ENCODE results near the gene AK1.
"Not testable (repeated sequence)": the region's sequence is repeated elsewhere in the genome, so short reads cannot be mapped to it uniquely, and the experiment has no call there.

AK1 gene

DNA sequence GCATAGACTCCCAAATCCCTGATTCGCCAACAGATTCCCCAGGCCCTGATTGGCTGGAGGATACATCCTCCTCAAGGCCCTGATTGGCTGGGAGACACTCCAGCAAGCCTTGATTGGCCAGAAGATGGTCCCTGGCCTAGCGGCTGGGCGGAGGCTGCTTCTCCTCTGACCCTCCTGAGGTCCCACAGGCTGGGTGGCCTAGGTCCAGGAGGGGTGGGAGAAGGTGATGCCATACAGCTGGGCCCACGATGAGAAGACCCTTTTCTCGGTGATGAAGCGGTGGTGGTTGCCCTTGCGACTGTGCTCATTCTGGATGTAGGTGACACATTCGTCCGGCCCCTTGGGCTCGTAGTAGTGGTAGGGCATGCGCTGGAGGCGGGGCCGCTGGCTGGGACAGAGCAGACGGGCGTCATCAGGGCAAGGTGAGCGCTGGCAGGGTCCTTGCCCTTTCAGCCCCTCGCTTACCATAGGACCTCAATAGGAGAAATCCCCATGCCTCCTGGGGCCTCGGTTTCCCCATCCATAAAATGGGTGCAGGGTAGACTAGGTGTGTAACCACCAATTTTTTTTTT lies 9.0 kb upstream of the AK1 start:
- no peak overlapping the region for H3K4me3 ChIP-seq (ENCODE audit: low read depth, low read length)
- DNase-seq (ENCODE audit: low read depth): no peak

DNA sequence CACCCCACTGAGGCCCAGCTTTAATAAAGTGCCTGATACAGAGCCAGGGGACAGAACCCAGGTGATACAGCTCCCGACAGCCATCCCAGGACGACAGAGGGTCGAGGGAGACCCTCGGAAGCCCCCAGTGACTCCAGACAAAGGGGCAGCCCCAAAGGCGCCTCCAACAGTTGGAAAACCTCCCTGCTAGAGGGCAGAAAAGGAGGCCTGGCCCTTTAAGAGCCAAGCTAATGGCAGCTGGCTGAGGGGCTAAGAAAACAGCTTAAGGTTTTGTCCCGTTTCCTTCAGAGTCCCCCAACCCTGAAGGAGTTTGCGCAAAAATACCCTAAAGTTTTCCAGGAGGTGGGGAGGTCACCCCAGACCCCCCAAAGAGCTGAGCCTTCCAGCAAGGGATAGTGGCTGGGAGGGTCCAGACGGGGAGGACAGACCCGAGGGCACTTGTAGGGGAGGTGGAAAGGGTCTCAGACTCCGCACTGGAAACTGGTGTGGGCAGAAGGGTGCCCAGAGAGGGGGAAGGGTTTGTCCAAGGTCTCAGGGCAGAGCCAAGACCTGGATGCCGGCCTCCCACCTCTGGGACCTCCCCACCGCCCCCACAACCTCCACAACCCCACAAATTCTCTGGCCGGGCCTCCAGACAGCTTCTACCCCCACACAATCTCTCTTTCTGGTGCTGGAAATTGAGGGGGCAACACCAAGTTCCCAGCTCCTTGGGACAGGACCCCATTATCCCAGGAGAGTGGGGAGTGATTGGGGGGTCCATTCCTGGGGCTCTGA lies 8.2 kb upstream of the AK1 start:
- no peak overlapping the region for H3K4me3 ChIP-seq (ENCODE audit: low read depth, low read length)
- no peak for DNase-seq (ENCODE audit: low read depth)

DNA sequence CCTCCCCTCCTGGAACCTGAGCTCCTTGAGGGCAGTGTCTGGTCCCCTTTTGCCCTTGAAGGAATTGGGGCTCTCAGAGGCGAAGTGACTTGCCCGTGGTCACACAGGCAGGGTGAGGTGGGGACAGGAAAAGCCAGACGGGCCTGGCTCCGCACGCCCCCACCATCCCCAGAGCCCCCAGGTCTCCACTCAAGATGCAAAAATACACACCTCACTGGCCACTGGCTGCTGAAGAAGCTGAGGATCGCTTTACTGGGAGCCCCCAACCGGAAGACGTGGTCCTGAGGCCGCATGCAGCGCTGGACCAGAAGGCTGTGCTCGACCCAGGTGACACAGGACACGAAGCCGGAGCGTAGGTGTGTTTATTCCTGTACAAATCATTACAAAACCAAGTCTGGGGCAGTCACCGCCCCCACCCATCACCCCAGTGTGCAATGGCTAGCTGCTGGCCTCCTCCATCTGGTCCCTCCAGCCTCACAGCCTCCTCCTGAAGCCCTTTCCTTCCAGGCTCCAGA lies 7.6 kb upstream of the AK1 start:
- no peak for DNase-seq (ENCODE audit: low read depth)
- no peak overlapping the region for H3K4me3 ChIP-seq (ENCODE audit: low read depth, low read length)

DNA sequence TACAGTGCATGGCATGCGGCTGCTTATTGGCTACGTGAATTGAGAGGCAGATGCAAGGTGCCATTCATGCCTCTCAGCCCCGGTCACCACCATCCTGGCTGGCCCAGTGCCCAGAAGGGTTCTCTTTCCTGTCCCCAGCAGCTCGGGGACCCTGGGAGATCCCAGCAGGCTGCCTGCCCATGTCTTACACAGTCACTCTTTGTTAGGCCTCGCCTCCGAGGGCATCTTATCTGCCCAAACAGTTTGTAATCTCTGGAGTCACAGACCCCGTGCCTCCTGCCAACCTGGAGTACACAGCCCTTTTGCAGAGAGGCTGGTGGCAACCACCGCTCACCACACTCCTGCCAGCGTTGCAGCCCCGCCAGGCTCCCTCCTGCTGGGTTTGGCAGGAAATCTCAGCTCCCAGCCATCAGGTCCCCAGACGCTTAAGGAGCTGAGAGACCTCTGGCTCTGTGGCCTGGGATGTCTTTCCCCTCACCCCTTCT lies 7.0 kb upstream of the AK1 start:
- no peak for DNase-seq (ENCODE audit: low read depth)
- H3K4me3 ChIP-seq (ENCODE audit: low read depth, low read length): no peak overlapping the region

DNA sequence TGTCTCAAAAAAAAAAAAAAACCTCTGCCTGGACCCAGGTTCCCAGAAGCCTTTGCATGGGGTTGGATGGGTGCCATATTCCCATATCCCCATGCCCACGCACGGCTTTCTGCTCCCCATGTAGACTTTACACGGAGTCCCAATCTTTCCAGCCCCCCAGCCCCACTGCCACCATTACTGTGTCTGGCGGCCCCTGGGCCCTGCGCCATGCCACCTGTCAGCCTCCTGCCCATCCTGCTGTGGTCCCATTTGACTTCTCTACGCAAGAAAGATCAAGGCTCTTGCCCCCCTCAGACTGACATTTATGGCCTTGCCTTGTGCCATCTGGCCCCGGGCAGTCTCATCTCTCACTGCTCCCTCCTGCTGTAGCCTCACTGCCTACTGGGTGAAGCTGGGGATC lies 6.5 kb upstream of the AK1 start:
- DNase-seq (ENCODE audit: low read depth): no peak
- H3K4me3 ChIP-seq (ENCODE audit: low read depth, low read length): no peak overlapping the region

DNA sequence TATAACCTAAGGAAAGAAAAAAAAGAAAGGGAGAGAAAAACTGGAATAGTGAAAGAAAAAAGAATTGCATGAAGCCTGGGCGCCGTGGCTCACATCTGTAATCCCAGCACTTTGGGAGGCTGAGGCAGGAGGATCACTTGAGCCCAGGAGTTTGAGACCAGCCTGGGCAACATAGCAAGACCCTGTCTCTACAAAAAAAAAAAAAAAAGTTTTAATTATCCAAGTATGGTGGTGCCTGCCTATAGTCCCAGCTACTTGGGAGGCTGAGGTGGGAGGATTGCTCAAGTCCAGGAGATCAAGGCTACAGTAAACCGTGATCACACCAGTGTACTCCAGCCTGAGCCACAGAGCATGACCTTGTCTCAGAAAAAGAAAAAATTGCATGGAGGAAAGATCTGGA lies 4.2 kb upstream of the AK1 start:
- DNase-seq (ENCODE audit: low read depth): not testable (repeated sequence)

DNA sequence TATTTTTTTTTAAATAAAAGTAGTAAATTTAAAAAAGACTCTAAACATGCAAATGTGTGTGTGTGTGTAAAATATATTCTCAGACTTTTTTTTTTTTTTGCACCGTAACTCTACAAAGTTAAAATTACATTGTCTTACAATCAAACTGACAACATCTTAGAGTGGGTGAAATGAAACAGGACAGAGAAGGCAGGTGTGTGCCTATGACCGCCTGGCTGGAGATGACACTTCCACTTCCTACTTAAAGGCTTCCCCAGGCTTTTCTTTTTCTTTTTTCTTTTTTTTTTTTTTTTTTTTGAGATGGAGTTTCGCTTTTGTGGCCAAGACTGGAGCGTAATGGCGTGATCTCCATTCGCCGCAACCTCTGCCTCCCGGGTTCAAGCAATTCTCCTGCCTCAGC lies 2.7 kb upstream of the AK1 start:
- no peak overlapping the region for H3K4me3 ChIP-seq (ENCODE audit: low read depth, low read length)
- DNase-seq (ENCODE audit: low read depth): no peak

More for the DNA sequence above, 4.2 kb upstream of the AK1 start:
- H3K4me3 ChIP-seq (ENCODE audit: low read depth, low read length): not testable (repeated sequence)

DNA sequence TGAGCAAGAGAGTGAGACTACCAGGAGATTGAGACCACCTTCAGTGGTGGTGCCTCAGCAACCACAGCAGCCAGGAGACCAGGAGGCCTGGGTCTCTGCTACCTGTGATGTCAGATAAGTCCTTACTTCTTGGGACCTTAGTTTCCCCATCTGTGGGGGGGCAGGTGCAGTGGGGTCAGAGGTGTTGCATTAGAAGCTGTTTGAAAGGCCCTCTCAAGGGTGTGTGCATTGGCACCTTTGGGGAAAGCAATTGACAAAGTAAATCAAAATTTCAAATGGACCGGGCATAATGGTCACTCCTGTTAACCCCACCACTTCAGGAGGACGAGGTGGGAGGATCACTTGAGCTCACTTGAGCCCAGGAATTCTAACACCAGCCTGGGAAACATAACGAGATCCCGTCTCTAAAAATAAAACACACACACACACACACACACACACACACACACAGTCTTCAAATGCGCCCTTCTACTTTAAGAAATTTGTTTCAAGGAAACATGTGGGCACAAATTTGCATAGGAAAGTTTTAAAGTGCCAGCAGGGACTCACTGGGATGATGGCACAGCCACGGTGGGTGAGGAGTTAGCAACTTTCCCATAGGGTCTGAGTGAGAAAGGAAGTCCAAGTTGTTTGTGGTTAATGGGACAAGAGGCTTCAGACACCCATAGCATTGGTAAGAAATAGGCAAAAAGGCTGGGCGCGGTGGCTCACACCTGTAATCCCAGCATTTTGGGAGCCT lies 1.3 kb upstream of the AK1 start:
- H3K4me3 ChIP-seq (ENCODE audit: low read depth, low read length): no peak overlapping the region
- no peak for DNase-seq (ENCODE audit: low read depth)

DNA sequence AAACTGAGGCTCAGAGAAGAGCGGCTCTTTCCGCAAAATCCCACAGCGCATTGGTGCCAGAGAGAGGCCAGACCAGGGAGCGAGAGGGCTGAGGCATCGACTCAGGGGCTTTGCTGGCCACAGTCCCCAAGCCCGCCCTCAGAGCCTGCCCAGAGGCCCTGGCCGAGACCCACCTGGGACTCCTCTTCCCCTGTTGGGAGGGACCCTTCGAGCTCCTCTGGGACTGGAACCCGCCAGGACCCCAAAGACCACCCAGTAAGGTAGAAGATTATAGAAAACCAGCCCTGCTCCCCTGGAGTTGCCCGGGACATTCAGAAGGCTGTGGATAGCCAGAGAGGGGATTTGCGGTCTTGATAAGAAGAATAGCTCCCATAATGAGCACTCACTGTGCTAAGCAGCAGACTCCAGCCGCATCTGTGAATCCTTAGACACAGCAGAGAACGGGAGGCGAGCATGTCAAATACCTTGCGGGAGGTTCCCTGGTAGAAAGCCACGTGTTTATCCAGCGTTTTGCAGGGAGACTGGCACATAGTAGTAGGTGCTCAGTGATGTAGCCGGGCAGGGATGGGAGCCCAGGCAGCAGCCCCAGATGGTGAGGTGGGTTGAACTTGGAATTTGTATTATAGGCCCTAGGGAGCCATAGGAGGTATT lies 651 bp upstream of the AK1 start:
- H3K4me3 ChIP-seq (ENCODE audit: low read depth, low read length): peak overlapping the region; percentile 56
- DNase-seq (ENCODE audit: low read depth): no peak

DNA sequence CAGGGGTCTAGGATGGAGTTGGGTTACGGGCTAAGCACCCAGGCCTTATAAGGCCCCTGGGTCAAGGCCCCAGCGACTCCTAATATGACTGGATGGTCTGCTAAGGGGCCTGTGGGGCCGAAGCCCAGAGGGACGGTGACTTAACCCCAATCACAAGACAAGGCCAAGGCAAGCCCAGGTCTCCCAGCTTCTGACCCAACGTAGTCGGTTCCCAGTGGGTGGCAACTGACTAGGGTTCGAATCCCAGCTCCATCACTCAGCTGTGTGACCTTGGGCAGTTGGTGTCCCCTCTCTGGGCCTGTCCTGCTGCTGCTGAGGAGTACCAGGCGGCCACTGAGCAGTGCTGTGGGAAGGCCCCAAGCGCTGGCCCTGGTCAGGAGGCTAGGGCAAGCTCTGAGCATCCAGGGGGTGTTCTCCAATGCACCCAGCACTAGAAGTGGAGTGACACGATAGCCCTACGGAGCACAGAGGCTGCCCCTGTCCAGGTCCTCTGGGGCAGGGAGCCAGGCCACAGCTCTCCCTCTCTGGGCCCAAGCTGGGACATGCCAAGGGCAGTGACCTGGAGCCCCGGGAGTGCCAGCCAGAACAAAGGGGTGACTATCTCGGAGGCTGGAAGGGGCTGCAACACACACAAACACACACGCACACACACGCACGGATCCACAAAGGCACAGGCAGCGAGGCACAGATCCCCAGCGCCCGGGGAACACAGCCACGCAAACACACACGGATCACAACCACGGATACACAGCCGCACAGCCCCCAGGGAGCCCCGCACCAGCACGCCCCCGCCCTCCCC lies 512 bp downstream of the AK1 start:
- no peak for DNase-seq (ENCODE audit: low read depth)
- peak overlapping the region; percentile 56 for H3K4me3 ChIP-seq (ENCODE audit: low read depth, low read length)

DNA sequence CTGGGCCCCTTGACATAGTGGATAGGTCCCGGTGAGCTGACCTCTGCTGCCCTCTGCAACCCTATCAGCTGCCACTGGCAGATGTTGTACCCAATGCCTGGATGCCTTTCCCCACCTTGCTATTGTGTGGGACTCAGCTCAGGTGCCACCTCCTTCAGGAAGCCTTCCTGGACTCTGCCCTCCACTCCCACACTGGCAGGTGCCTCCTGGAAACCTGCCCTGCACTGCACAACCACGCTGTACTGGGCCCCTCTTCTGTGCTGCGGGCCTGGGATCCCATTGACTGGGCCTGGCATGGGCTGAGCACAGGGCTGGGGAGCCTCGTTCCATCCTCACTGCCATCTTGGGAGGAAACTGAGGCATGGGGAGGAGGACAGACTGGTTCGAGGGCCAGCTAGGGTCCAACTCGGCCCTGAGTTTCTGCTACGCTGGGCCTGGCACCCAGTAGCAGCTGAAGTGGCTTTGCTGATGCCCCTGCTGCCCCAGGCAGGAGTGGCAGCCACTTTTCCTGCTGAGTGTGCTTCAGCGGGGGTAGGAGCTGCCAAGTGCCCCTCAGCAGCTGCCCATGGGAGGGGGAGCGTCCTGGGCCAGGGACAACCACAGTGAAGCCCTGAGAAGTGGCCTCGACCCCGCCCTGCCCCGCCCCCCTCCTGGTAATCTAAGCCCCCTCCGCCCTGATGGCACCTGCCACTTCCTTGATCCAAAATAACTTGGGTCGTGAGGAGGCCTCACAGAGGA lies 1.3 kb downstream of the AK1 start:
- H3K4me3 ChIP-seq (ENCODE audit: low read depth, low read length): peak overlapping the region; percentile 56
- DNase-seq (ENCODE audit: low read depth): no peak

DNA sequence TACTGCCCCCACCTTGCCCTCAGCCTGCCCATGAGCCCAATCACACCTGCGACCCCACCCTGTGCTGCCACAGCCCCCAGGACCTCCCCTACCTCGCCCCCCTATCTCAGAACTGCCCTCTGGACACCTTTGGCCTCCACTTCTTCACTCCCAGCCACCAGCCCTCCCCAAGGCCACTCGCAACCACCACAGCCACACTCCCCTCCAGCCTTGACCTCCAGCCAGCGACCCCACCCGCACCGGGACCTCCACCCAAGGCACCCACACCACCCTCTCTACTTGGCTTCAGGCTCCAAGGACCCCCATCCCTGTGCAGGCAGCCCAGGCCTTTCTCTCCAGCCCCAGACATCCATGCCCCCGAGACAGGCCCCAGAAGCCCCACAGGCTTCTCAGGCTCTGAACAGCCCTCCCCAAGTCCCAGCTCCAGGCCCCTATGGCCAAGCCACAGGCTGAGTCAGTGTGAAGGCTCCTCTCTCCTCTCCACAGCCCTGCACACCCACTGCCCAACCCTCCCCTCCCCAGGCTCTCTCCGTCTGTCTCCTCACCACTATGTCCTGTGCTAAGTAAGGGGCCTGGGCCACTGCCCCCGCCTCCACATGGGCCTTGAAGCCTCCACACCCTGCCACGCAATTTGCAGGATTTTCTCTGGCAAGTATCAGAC lies 2.0 kb downstream of the AK1 start:
- peak; percentile 60 for DNase-seq (ENCODE audit: low read depth)
- H3K4me3 ChIP-seq (ENCODE audit: low read depth, low read length): peak overlapping the region; percentile 18

DNA sequence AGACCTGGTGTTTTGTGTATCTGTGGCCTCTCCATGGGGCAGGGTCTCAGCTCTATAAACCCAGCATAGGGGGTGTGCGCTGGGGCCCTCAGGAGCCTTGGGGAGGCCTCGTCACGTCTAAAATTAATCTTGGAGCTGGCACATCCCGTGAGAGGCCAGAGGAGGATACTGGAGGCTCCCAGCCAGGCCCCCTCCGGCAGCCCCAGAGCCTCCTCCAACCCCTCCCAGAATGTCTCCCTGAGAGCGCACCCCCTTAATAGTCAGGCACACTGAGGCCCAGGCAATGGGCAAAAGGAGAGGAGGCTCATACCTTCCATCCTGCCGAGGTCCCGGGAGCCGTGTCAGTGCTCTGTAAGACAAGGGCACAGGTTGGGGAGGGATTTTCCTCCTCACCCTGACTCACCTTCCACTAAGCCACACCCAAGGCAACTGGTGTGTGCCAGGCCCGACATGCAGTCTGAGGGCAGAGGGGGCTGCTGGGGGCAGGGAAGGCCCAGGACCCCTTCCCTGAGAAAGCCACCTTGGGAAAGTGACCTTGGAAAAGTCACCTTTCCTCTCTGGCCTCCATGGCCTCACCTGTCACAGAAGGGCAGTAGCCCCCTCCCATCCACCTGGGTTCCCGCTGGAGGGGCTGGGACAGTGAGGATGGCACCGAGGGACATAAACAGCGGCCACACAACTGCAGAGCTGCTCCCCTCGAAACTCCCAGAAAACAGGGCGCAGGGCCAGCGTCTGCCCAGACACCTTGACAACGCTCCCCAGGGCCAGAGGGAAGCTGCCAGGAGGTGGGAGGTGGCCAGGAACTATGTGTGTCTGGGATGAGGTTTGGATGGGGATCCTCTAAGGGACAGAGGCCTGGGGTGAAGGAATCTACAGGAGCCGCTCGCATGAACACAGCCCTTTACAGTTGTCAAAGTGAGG lies 2.9 kb downstream of the AK1 start:
- DNase-seq (ENCODE audit: low read depth): no peak
- H3K4me3 ChIP-seq (ENCODE audit: low read depth, low read length): no peak overlapping the region

DNA sequence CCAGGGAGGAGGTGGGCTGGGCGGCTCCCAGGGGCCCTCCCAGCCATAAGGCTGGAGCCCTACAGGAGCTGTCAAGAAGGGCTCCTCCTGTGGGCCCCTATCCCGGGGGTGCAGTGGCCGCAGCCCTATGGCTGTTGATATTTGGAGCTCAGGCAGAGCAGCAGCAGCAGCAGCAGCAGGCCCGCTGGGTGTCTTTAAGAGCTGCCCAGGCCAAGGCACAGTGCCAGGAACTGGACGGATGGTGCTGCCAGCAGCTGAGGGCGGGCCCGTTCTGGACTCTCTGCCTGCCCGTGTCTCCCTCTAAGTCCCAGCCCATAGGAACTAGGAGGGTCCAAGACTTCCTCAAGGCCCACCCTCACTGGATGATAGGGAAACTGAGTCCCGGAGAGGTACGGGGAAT lies 3.6 kb downstream of the AK1 start:
- no peak overlapping the region for H3K4me3 ChIP-seq (ENCODE audit: low read depth, low read length)
- DNase-seq (ENCODE audit: low read depth): no peak

DNA sequence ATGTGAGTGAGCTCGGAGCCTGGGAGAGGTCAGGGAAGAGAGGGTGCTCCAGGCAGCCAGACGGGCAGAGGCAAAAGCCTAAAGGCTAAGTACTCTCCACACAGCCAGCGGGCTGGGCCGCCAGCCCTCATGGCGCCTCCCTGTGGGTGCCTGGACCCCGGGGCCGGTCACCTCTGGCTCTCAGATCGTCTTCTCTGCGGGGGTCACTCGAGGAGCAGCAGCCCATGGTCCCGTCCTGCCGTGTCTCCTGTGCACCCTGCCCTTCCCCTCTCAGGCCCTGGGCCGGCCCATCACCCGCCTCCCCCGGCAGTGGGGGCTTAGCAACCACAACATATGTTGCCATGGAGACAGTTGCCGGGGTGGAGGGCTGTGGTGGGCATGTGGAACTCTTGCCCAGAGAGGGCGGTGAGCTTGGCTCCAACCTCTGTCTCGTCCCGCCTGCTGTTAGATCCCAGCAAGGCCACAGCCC lies 4.2 kb downstream of the AK1 start:
- no peak overlapping the region for H3K4me3 ChIP-seq (ENCODE audit: low read depth, low read length)
- DNase-seq (ENCODE audit: low read depth): no peak

DNA sequence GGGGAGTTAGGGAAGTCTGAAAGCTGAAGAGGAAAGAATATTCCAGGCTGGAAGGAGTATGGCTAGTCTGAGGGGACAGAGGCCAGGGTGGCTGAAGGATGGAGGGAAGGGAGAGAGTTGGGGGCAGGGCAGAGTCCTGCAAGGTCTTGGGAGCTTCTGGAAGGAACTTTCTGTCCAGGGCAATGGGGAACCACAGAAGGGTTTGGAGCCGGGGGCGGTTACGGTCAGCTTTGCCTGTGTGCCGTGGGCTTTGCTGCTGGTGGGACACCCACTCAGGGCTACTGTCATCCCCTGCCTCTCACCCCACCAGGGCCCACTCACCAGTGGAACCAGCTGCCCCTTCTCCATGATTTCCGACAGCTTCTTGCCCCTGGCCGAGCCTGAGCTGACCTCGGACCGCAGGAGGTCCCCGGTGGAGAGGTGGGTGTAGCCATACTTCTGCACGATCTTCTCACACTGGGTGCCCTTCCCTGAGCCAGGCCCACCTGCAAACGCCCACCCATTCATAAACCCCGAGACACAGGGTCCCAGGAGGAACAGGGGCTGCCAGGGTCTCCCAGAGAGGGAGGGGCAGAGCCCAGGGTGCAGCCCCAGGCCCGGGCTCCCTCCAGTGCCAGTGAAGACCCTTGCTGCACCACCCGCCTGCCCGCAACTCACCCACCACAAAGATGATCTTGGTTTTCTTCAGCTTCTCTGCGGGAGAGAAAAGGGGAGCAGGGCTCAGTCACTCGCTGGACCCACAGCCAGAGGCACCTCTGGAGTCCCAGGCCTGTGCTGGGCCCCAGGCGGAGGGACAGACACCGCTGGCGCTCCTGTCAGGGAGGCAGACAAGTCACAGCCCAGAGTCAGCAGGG lies 4.9 kb downstream of the AK1 start:
- no peak overlapping the region for H3K4me3 ChIP-seq (ENCODE audit: low read depth, low read length)
- no peak for DNase-seq (ENCODE audit: low read depth)

Measured in skeletal muscle cell (primary cell).